GM19372 (cell line): Measurements from ENCODE around the gene GAL3ST3.
A peak's percentile ranks its signal among the peaks of the same experiment; 100 is the strongest.
"Not testable (repeated sequence)": the region's sequence is repeated elsewhere in the genome, so short reads cannot be mapped to it uniquely, and the experiment has no call there.

Source experiments
- ATAC-seq: cut with Tn5 transposase; IDR thresholded peaks from one replicate; pipeline ENCODE4 v1.9.1; 2021; ENCODE audit warnings: mild to moderate bottlenecking, low read depth, moderate library complexity; ENCODE audit not compliant: unreplicated experiment

Gene GAL3ST3

GRCh38 chr11:66048547-66049323 lies at the start of gene GAL3ST3:
GAL3ST3 (minus strand) TSS chr11:66049161; CDS start chr11:66045415, 3,746 bp downstream.
- no peak for ATAC-seq

- ATAC-seq = not testable (repeated sequence)
Measured at GRCh38 chr11:66092125-66092524, 43.2 kb upstream of the GAL3ST3 start.

GRCh38 chr11:66090288-66090687 lies 41.3 kb upstream of the GAL3ST3 start:
- ATAC-seq = no peak

GRCh38 chr11:66089067-66089466 lies 40.1 kb upstream of the GAL3ST3 start:
- no peak for ATAC-seq

- ATAC-seq = no peak
Measured at GRCh38 chr11:66087148-66087908, 38.4 kb upstream of the GAL3ST3 start.

- ATAC-seq = no peak
Measured at GRCh38 chr11:66084821-66085475, 36.0 kb upstream of the GAL3ST3 start.

- no peak for ATAC-seq
Measured at GRCh38 chr11:66083767-66084166, 34.8 kb upstream of the GAL3ST3 start.

GRCh38 chr11:66082946-66083698 lies 34.2 kb upstream of the GAL3ST3 start:
- no peak for ATAC-seq

GRCh38 chr11:66081505-66081904 lies 32.5 kb upstream of the GAL3ST3 start:
- ATAC-seq = no peak

- ATAC-seq = no peak
Measured at GRCh38 chr11:66080055-66080817, 31.3 kb upstream of the GAL3ST3 start.

- ATAC-seq = not testable (repeated sequence)
Measured at GRCh38 chr11:66078949-66079348, 30.0 kb upstream of the GAL3ST3 start.

- no peak for ATAC-seq
Measured at GRCh38 chr11:66077927-66078326, 29.0 kb upstream of the GAL3ST3 start.

- ATAC-seq = no peak
Measured at GRCh38 chr11:66076561-66076960, 27.6 kb upstream of the GAL3ST3 start.

GRCh38 chr11:66075273-66075672 lies 26.3 kb upstream of the GAL3ST3 start:
- no peak for ATAC-seq

GRCh38 chr11:66073669-66074068 lies 24.7 kb upstream of the GAL3ST3 start:
- ATAC-seq = no peak

GRCh38 chr11:66072518-66072917 lies 23.6 kb upstream of the GAL3ST3 start:
- no peak for ATAC-seq

- ATAC-seq = no peak
Measured at GRCh38 chr11:66072081-66072480, 23.1 kb upstream of the GAL3ST3 start.

GRCh38 chr11:66071381-66071801 lies 22.4 kb upstream of the GAL3ST3 start:
- no peak for ATAC-seq

- ATAC-seq = peak; percentile 14
Measured at GRCh38 chr11:66070604-66071380, 21.8 kb upstream of the GAL3ST3 start.
